Skeletal muscle cell (primary cell): ENCODE results near the gene ABLIM1.
"Not testable (repeated sequence)": the region's sequence is repeated elsewhere in the genome, so short reads cannot be mapped to it uniquely, and the experiment has no call there.

Experiments used
- DNase-seq: peaks from one replicate; pipeline ENCODE4 v3.0.0-alpha.2; 2010; ENCODE audit warnings: low read depth
- H3K4me3 ChIP-seq: 2 replicates; pipeline ENCODE4 v1.5.1; 2011; ENCODE audit warnings: low read depth, mild to moderate bottlenecking, control low read depth, low read length, moderate library complexity

ABLIM1 gene

GRCh38 chr10:114658175-114658574 lies at the start of gene ABLIM1:
TSS of gene ABLIM1 (minus strand) at chr10:114658275. CDS start at chr10:114658200, 75 bp downstream.
- no peak for DNase-seq

GRCh38 chr10:114706458-114707055 lies 48.5 kb upstream of the ABLIM1 start:
- no peak overlapping the region for H3K4me3 ChIP-seq
- no peak for DNase-seq

More at GRCh38 chr10:114658175-114658574, at the start of gene ABLIM1:
- H3K4me3 ChIP-seq: no peak within 1 kb of the TSS

GRCh38 chr10:114704679-114705078 lies 46.6 kb upstream of the ABLIM1 start:
- H3K4me3 ChIP-seq: no peak overlapping the region

GRCh38 chr10:114703377-114704107 lies 45.5 kb upstream of the ABLIM1 start:
- no peak for DNase-seq
- no peak overlapping the region for H3K4me3 ChIP-seq

More at GRCh38 chr10:114704679-114705078, 46.6 kb upstream of the ABLIM1 start:
- DNase-seq: no peak

GRCh38 chr10:114698271-114699061 lies 40.4 kb upstream of the ABLIM1 start:
- DNase-seq: no peak

GRCh38 chr10:114697061-114697598 lies 39.1 kb upstream of the ABLIM1 start:
- no peak for DNase-seq
- H3K4me3 ChIP-seq: no peak overlapping the region

More at GRCh38 chr10:114698271-114699061, 40.4 kb upstream of the ABLIM1 start:
- H3K4me3 ChIP-seq: no peak overlapping the region

- H3K4me3 ChIP-seq, DNase-seq: not testable (repeated sequence)
Observed at GRCh38 chr10:114696301-114696700, 38.2 kb upstream of the ABLIM1 start.

GRCh38 chr10:114694752-114695151 lies 36.7 kb upstream of the ABLIM1 start:
- no peak overlapping the region for H3K4me3 ChIP-seq
- no peak for DNase-seq

GRCh38 chr10:114694062-114694461 lies 36.0 kb upstream of the ABLIM1 start:
- H3K4me3 ChIP-seq: no peak overlapping the region
- DNase-seq: no peak

GRCh38 chr10:114691442-114691941 lies 33.4 kb upstream of the ABLIM1 start:
- no peak overlapping the region for H3K4me3 ChIP-seq
- no peak for DNase-seq

GRCh38 chr10:114688786-114689185 lies 30.7 kb upstream of the ABLIM1 start:
- no peak for DNase-seq

GRCh38 chr10:114687459-114687858 lies 29.4 kb upstream of the ABLIM1 start:
- DNase-seq: no peak
- no peak overlapping the region for H3K4me3 ChIP-seq

More at GRCh38 chr10:114688786-114689185, 30.7 kb upstream of the ABLIM1 start:
- no peak overlapping the region for H3K4me3 ChIP-seq

GRCh38 chr10:114686013-114686412 lies 27.9 kb upstream of the ABLIM1 start:
- DNase-seq: no peak
- no peak overlapping the region for H3K4me3 ChIP-seq

- DNase-seq: no peak
Observed at GRCh38 chr10:114685456-114685855, 27.4 kb upstream of the ABLIM1 start.

GRCh38 chr10:114684822-114685209 lies 26.7 kb upstream of the ABLIM1 start:
- no peak overlapping the region for H3K4me3 ChIP-seq
- no peak for DNase-seq

More at GRCh38 chr10:114685456-114685855, 27.4 kb upstream of the ABLIM1 start:
- H3K4me3 ChIP-seq: no peak overlapping the region

GRCh38 chr10:114684084-114684821 lies 26.2 kb upstream of the ABLIM1 start:
- no peak for DNase-seq
- H3K4me3 ChIP-seq: no peak overlapping the region

GRCh38 chr10:114683593-114683992 lies 25.5 kb upstream of the ABLIM1 start:
- H3K4me3 ChIP-seq: no peak overlapping the region
- DNase-seq: no peak

- no peak for DNase-seq
- no peak overlapping the region for H3K4me3 ChIP-seq
Observed at GRCh38 chr10:114683162-114683561, 25.1 kb upstream of the ABLIM1 start.

GRCh38 chr10:114682532-114682931 lies 24.5 kb upstream of the ABLIM1 start:
- H3K4me3 ChIP-seq: no peak overlapping the region
- no peak for DNase-seq
